Measurements from ENCODE around the gene NFX1.
"Not testable (repeated sequence)": the region's sequence is repeated elsewhere in the genome, so short reads cannot be mapped to it uniquely, and the experiment has no call there.

The NFX1 gene

GRCh38 chr9:33393581-33393980 lies 103.3 kb downstream of the NFX1 start:
- no peak for TF ChIP-seq CTCF (conservative IDR thresholded peaks at IDR 0.05)
- no peak overlapping the region for H3K27ac ChIP-seq

- H3K27ac ChIP-seq = not testable (repeated sequence)
Measured at GRCh38 chr9:33393986-33394385, 103.7 kb downstream of the NFX1 start.

- not testable (repeated sequence) for H3K27ac ChIP-seq
Measured at GRCh38 chr9:33395159-33395879, 105.0 kb downstream of the NFX1 start.

- H3K27ac ChIP-seq = not testable (repeated sequence)
Measured at GRCh38 chr9:33397801-33398200, 107.5 kb downstream of the NFX1 start.

- H3K27ac ChIP-seq = not testable (repeated sequence)
Measured at GRCh38 chr9:33399047-33399446, 108.7 kb downstream of the NFX1 start.

GRCh38 chr9:33401809-33402208 lies 111.5 kb downstream of the NFX1 start:
- H3K27ac ChIP-seq = not testable (repeated sequence)

- H3K27ac ChIP-seq = peak within 1 kb of the TSS; percentile 44; the same call in 1 of the 2 replicates
Measured at GRCh38 chr9:33402371-33402770, 112.1 kb downstream of the NFX1 start, which contains the start of gene AQP7. TSS of gene AQP7 (minus strand) at chr9:33402568. CDS start at chr9:33401262, 1,306 bp downstream.

- no peak for TF ChIP-seq CTCF (conservative IDR thresholded peaks at IDR 0.05)
Measured at GRCh38 chr9:33403941-33404787, 113.8 kb downstream of the NFX1 start.

GRCh38 chr9:33404788-33405362 lies 114.6 kb downstream of the NFX1 start:
- no peak overlapping the region for H3K27ac ChIP-seq
- no peak for TF ChIP-seq CTCF (conservative IDR thresholded peaks at IDR 0.05)

More at GRCh38 chr9:33403941-33404787, 113.8 kb downstream of the NFX1 start:
- no peak overlapping the region for H3K27ac ChIP-seq

GRCh38 chr9:33407061-33407460 lies 116.7 kb downstream of the NFX1 start:
- TF ChIP-seq CTCF (conservative IDR thresholded peaks at IDR 0.05) = no peak
- H3K27ac ChIP-seq = no peak overlapping the region
